HepG2 (cell line): ENCODE measurements around the gene ACVR1C. TPM values are rescaled to one million over a fixed set of nuclear protein-coding genes. Genes with fewer than 3 reads are reported as not detected.

Experiments used
- GTF2F1 ChIP-seq: fragments of 150-350 bp; IDR thresholded peaks from 2 replicates; pipeline ENCODE4 v1.6.1; 2014; ENCODE audit warnings: low read length
- HNRNPUL1 ChIP-seq: fragments of 200-400 bp; formaldehyde crosslinking; IDR thresholded peaks from 2 replicates; pipeline ENCODE4 v1.6.1; 2017; ENCODE audit warnings: low read depth, mild to moderate bottlenecking, low read length, moderate library complexity
- KLF11 ChIP-seq: IDR thresholded peaks from 2 replicates; pipeline ENCODE4 v1.6.1; 2016; ENCODE audit warnings: missing compliant biosample characterization
- NAIF1 ChIP-seq: sonication (generic); formaldehyde crosslinking; IDR thresholded peaks from 2 replicates; pipeline ENCODE4 v1.5.0; 2020; ENCODE audit warnings: mild to moderate bottlenecking, missing genetic modification reagents, borderline replicate concordance
- RELA ChIP-seq: sonication (generic); formaldehyde crosslinking; IDR thresholded peaks from 2 replicates; pipeline ENCODE4 v1.4.0; 2020; ENCODE audit warnings: missing genetic modification reagents
- SMAD1 ChIP-seq: sonication (generic); formaldehyde crosslinking; IDR thresholded peaks from 2 replicates; pipeline ENCODE4 v1.4.0; 2020; ENCODE audit warnings: missing genetic modification reagents, low read depth, mild to moderate bottlenecking, borderline replicate concordance
- ZFP36L1 ChIP-seq: sonication (generic); formaldehyde crosslinking; IDR thresholded peaks from 2 replicates; pipeline ENCODE4 v1.8.0; 2022; ENCODE audit warnings: mild to moderate bottlenecking, missing genetic modification reagents, moderate library complexity
- polyA plus RNA-seq, 8 experiments: library from polyadenylated mRNA; depleted of rRNA in 3 of 8; stranded (reverse) in 7 of 8; unstranded in 1 of 8; fragments of >200 nt; fragmentation: Illumina TruSeq in 4 of 8; extraction: Trizol in 4 of 8; gene quantifications; 2 replicates each; pipeline versions ENCODE4 v1.2.1 to v1.2.3, GENCODE V29; 2011 to 2016; ENCODE audit warnings: low read depth in 4 of 8, missing spikeins in 1 of 8, mixed read lengths in 1 of 8; ENCODE audit not compliant: insufficient read depth in 1 of 8
- total RNA-seq, 5 experiments: library from RNA; depleted of rRNA; stranded (reverse); fragments of >200 nt; fragmentation: Illumina TruSeq; extraction: Trizol; gene quantifications; 2 replicates each; pipeline ENCODE4 v1.2.3, GENCODE V29; 2016; ENCODE audit warnings: low read depth in 1 of 5
- TF ChIP-seq, protein P1 (sequence below): sonication (generic); formaldehyde crosslinking; IDR thresholded peaks from 2 replicates; pipeline ENCODE4 v1.4.0; 2020; ENCODE audit warnings: mild to moderate bottlenecking, missing genetic modification reagents
- TF ChIP-seq, protein P2 (sequence below): sonication (generic); formaldehyde crosslinking; IDR thresholded peaks from 2 replicates; pipeline ENCODE4 v1.5.0; 2020; ENCODE audit warnings: mild to moderate bottlenecking, missing genetic modification reagents

ACVR1C gene
- total and polyA plus RNA-seq, 2 of the 13 experiments (the other 11 are each of a cell fraction or from before 2014, with no cell fraction given) = 0.05 to 1.0 TPM

DNA sequence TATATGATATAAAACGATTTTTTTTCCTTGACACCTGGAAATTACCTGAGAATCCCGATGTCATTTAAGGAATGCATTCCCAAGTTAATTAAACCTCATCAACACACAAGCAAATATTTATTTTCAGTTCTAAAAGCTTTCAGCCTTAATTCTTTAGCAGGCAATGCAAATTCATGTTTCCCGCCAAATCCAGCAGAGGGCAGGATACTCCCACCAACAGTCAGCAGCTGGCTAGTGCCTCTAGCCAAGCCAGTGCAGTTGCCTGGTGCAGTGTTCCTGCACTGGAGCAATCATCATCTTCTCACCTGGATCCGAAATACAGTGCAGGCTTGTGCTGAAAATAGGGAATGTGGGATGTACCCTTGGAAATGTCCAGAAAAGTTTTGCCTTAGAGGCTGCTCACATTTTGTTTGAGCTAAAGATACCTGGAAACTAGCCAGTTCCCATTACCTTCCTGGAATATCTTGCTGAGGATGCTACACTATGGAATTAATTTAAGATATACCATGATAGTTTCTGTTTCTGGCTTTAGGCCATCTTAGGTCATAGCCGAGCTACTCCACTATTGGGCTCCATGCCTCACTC is 136.4 kb downstream of the ACVR1C start (continued):
- TF ChIP-seq, protein P1, sequence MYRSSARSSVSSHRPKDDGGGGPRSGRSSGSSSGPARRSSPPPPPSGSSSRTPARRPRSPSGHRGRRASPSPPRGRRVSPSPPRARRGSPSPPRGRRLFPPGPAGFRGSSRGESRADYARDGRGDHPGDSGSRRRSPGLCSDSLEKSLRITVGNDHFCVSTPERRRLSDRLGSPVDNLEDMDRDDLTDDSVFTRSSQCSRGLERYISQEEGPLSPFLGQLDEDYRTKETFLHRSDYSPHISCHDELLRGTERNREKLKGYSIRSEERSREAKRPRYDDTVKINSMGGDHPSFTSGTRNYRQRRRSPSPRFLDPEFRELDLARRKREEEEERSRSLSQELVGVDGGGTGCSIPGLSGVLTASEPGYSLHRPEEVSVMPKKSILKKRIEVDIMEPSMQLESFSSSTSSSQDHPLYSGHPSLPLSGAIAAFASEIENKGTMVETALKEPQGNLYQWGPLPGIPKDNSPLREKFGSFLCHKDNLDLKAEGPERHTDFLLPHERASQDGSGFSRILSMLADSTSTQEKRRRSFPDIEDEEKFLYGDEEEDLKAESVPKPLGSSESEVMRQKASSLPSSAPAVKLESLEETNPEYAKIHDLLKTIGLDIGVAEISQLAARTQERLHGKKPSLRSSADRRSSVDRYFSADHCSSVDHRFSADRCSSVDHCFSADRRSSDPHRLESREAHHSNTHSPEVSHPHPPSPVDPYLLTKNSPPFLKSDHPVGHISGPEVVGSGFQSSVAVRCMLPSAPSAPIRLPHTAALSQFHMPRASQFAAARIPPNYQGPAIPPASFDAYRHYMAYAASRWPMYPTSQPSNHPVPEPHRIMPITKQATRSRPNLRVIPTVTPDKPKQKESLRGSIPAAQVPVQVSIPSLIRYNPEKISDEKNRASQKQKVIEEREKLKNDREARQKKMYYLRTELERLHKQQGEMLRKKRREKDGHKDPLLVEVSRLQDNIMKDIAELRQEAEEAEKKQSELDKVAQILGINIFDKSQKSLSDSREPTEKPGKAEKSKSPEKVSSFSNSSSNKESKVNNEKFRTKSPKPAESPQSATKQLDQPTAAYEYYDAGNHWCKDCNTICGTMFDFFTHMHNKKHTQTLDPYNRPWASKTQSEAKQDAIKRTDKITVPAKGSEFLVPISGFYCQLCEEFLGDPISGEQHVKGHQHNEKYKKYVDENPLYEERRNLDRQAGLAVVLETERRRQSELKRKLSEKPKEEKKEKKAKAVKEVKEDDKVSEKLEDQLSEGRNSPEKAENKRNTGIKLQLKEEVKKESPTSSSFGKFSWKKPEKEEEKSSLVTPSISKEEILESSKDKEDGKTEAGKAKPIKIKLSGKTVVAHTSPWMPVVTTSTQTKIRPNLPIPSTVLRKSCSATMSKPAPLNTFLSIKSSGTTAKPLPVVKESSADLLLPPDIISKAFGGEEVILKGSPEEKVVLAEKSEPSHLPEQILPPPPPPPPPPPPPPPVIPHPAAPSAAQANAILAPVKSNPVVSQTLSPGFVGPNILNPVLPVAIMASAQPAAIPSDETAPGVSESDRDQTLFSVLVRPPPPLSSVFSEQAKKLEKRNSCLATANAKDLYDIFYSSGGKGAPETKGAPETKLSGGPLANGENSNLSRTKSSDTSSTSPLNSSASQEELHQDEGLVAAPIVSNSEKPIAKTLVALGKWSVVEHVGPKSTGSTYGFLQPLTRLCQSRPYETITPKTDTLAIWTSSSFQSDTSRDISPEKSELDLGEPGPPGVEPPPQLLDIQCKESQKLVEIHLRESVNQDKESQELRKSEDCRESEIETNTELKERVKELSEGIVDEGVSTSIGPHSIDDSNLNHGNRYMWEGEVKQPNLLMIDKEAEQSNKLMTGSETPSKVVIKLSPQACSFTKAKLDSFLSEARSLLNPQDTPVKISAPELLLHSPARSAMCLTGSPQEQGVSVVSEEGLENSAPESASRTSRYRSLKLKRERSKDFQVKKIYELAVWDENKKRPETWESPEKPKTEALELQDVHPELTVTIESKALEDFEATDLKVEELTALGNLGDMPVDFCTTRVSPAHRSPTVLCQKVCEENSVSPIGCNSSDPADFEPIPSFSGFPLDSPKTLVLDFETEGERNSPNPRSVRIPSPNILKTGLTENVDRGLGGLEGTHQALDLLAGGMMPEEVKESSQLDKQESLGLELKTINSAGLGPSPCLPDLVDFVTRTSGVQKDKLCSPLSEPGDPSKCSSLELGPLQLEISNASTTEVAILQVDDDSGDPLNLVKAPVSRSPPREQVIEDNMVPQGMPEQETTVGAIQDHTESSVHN = no peak
- TF ChIP-seq KLF11 (CRISPR knock-in tag) (no peak), ZFP36L1 (CRISPR knock-in tag) (no peak), RELA (CRISPR knock-in tag) (no peak), SMAD1 (CRISPR knock-in tag) (no peak), GTF2F1 (no peak), HNRNPUL1 (no peak), NAIF1 (CRISPR knock-in tag) (no peak)
- TF ChIP-seq, protein P2, sequence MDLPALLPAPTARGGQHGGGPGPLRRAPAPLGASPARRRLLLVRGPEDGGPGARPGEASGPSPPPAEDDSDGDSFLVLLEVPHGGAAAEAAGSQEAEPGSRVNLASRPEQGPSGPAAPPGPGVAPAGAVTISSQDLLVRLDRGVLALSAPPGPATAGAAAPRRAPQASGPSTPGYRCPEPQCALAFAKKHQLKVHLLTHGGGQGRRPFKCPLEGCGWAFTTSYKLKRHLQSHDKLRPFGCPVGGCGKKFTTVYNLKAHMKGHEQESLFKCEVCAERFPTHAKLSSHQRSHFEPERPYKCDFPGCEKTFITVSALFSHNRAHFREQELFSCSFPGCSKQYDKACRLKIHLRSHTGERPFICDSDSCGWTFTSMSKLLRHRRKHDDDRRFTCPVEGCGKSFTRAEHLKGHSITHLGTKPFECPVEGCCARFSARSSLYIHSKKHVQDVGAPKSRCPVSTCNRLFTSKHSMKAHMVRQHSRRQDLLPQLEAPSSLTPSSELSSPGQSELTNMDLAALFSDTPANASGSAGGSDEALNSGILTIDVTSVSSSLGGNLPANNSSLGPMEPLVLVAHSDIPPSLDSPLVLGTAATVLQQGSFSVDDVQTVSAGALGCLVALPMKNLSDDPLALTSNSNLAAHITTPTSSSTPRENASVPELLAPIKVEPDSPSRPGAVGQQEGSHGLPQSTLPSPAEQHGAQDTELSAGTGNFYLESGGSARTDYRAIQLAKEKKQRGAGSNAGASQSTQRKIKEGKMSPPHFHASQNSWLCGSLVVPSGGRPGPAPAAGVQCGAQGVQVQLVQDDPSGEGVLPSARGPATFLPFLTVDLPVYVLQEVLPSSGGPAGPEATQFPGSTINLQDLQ (CRISPR knock-in tag) = no peak
